Measurements from ENCODE around the gene TNFRSF6B. TPM values are rescaled to one million over a fixed set of nuclear protein-coding genes. Genes with fewer than 3 reads are reported as not detected.
A peak's percentile ranks its signal among the peaks of the same experiment; 100 is the strongest.

The TNFRSF6B gene
- total RNA-seq, 1 donor from 2014 or later: 2.3 TPM

DNA sequence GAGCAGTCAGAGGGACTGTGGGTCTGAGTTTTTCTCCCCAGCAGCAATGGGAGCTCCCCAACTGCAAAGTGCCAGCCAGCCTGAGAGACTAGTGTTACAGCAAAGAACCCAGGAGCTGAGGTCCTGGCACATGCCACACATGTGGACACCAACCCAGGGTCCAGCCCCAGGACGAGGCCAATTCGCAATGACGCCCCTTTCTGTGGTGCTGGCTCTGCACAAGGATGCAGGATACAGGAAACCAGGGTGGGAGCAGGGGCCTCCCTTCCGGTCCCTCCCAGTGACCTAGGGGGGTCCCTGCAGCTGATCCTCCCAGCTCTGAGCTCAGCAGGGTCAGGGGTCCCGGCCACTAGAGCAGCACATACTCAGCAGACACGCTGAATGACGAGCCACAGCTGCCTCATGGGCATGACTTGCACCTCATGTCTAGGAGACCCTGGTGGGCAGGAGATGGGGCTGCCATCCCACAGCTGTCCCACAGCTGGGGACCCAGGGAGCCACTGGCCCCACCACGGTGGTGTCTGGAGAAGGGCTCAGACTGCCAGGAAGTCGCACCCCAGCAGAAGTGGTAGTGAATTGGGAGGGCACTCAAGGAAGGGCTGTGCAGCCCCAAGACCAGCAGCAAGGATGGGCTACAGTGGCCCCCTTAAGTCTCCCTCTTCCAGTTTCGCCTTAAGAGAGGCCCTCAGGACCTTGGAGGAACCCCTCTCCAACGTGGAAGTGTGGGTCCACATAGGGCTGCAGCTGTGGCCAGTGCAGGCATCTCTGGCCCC is 7.7 kb downstream of the TNFRSF6B start:
- no peaks in the 10 kb centered on the region for H3K9me3 Mint-ChIP-seq (ENCODE audit: unreplicated experiment)
- no peak overlapping the region for H3K4me3 Mint-ChIP-seq (ENCODE audit: unreplicated experiment)
- peaks cover 10% of the 10 kb centered on the region for H3K36me3 Mint-ChIP-seq (ENCODE audit: unreplicated experiment)
- H3K27ac Mint-ChIP-seq (ENCODE audit: unreplicated experiment): no peak overlapping the region
- DNase-seq (ENCODE audit: extremely low spot score, unreplicated experiment): no peak
- no peak for TF ChIP-seq CTCF (IDR thresholded peaks at IDR 0.05)
- no peaks in the 10 kb centered on the region for H3K27me3 Mint-ChIP-seq (ENCODE audit: unreplicated experiment)
- peaks cover 26% of the 10 kb centered on the region for H3K4me1 Mint-ChIP-seq (ENCODE audit: unreplicated experiment)

DNA sequence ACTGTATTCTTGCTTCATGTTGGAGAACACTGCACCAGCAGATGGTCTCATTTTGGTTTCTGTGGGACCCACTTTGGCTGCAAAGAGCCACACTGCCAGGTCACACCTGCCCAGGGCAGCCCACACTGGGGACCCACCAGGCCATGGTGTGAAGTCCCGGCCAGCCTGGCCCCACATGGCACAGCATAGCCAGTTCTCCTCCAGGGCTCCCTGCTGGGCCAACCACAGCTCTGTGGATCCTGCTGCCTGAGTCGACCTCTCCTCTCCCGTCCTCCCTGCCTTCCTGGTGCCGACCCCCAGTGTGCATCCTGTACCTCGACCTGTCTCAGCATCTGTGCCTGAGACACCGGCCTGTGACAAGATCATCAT is 8.3 kb downstream of the TNFRSF6B start:
- no peaks in the 10 kb centered on the region for H3K9me3 Mint-ChIP-seq (ENCODE audit: unreplicated experiment)
- H3K27ac Mint-ChIP-seq (ENCODE audit: unreplicated experiment): peak overlapping the region; percentile 34
- H3K36me3 Mint-ChIP-seq (ENCODE audit: unreplicated experiment): peaks cover 10% of the 10 kb centered on the region
- no peak for TF ChIP-seq CTCF (IDR thresholded peaks at IDR 0.05)
- DNase-seq (ENCODE audit: extremely low spot score, unreplicated experiment): no peak
- no peaks in the 10 kb centered on the region for H3K27me3 Mint-ChIP-seq (ENCODE audit: unreplicated experiment)
- no peak overlapping the region for H3K4me3 Mint-ChIP-seq (ENCODE audit: unreplicated experiment)
- peaks cover 25% of the 10 kb centered on the region for H3K4me1 Mint-ChIP-seq (ENCODE audit: unreplicated experiment)

DNA sequence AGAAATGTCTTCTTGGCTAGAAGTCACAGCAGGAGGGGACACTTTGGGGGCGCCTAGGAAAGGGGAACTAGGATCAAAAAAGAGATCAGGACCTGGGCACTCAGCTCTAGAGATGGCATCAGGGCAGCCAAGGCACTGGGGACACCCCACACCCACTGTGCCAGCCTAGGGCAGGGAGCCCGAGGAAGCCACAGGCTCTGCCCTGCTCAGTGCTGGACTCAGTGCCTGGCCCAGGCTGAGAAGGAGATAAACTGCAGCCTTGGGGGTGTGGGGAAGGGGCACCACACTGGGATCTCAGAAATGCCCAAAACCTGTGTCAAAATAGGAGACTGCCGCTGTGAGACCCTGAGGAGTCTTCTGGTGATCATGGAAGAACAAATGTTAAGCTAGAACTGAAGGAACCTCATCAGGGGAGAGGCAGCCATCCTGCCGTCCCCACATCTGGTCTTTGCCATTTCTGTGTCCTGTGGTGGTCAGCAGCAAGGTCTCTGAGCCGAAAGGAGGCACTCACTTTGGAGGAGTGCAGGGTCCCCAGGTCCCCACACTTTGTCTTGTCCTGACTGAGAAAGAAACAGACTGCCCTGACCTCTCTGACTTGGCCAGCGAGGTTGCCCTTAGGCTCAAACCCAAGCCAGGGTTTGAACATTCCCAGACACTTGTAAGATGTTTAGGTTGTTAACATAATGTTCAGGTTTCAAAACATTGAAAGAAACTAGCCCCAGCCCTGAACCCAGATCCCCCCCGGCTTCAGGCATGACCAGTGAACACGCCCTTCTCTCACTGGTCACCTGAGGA is 9.0 kb downstream of the TNFRSF6B start:
- Mint-ChIP-seq H3K36me3 (ENCODE audit: unreplicated experiment) (peaks cover 13% of the 10 kb centered on the region), H3K4me1 (ENCODE audit: unreplicated experiment) (peaks cover 22% of the 10 kb centered on the region), H3K9me3 (ENCODE audit: unreplicated experiment) (no peaks in the 10 kb centered on the region), H3K27ac (ENCODE audit: unreplicated experiment) (peak overlapping the region; percentile 34), H3K27me3 (ENCODE audit: unreplicated experiment) (no peaks in the 10 kb centered on the region), H3K4me3 (ENCODE audit: unreplicated experiment) (peak overlapping the region; percentile 18)
- DNase-seq (ENCODE audit: extremely low spot score, unreplicated experiment): no peak
- TF ChIP-seq CTCF (IDR thresholded peaks at IDR 0.05): no peak

- Mint-ChIP-seq H3K27ac (ENCODE audit: unreplicated experiment) (peak overlapping the region; percentile 61), H3K4me3 (ENCODE audit: unreplicated experiment) (peak overlapping the region; percentile 81), H3K36me3 (ENCODE audit: unreplicated experiment) (peaks cover 20% of the 10 kb centered on the region), H3K27me3 (ENCODE audit: unreplicated experiment) (no peaks in the 10 kb centered on the region), H3K9me3 (ENCODE audit: unreplicated experiment) (no peaks in the 10 kb centered on the region), H3K4me1 (ENCODE audit: unreplicated experiment) (peaks cover 25% of the 10 kb centered on the region)
- TF ChIP-seq CTCF (IDR thresholded peaks at IDR 0.05): no peak
- DNase-seq (ENCODE audit: extremely low spot score, unreplicated experiment): no peak
Measured at GRCh38 chr20:63706027-63706695, 9.7 kb downstream of the TNFRSF6B start.
